Upper lobe of right lung (tissue), 1 donor: ENCODE data around the gene MYO7A. TPM values are rescaled to one million over a fixed set of nuclear protein-coding genes. Genes with fewer than 3 reads are reported as not detected.

Experiments used
- ATAC-seq: fragments of 200-7000 bp; cut with Tn5 transposase; one replicate; pipeline ENCODE4 v1.9.1; 2020; ENCODE audit warnings: mild to moderate bottlenecking, moderate library complexity
- DNase-seq: peaks from one replicate; pipeline ENCODE4 v3.0.0-alpha.2; 2020
- H3K27ac ChIP-seq: fragments of 200-600 bp; one replicate; pipeline ENCODE4 v1.8.0; 2022
- H3K27me3 ChIP-seq: fragments of 200-600 bp; one replicate; pipeline ENCODE4 v1.8.0; 2022; ENCODE audit warnings: mild to moderate bottlenecking
- H3K36me3 ChIP-seq: fragments of 200-600 bp; one replicate; pipeline ENCODE4 v1.8.0; 2022
- H3K4me1 ChIP-seq: fragments of 200-600 bp; one replicate; pipeline ENCODE4 v1.8.0; 2022
- H3K4me3 ChIP-seq: fragments of 200-600 bp; one replicate; pipeline ENCODE4 v1.8.0; 2022; ENCODE audit warnings: mild to moderate bottlenecking
- H3K9me3 ChIP-seq: fragments of 200-600 bp; one replicate; pipeline ENCODE4 v1.8.0; 2022
- intact Hi-C: fragments of 100-400 bp; cut with DNase I; formaldehyde crosslinking; loops from one replicate; pipeline ENCODE4 v1.11.0; 2022
- total RNA-seq: library from RNA; stranded (reverse); fragmentation: NEBNext Ultra II Directional; extraction: Animal tissue kit (Norgen Biotek cat#: 25700); gene quantifications from one replicate; pipeline ENCODE4 v1.2.1, GENCODE V29; 2021
- TF ChIP-seq, protein P1 (sequence below): fragments of 200-600 bp; IDR thresholded peaks from one replicate; pipeline ENCODE4 v1.8.0; 2022; ENCODE audit warnings: antibody characterized with exemption
- donor health status: DM: no; HTN: yes; CAD: no; lungs with severe emphysema.

MYO7A gene
- total RNA-seq, 1 donor from 2014 or later, result 3.6 TPM

DNA sequence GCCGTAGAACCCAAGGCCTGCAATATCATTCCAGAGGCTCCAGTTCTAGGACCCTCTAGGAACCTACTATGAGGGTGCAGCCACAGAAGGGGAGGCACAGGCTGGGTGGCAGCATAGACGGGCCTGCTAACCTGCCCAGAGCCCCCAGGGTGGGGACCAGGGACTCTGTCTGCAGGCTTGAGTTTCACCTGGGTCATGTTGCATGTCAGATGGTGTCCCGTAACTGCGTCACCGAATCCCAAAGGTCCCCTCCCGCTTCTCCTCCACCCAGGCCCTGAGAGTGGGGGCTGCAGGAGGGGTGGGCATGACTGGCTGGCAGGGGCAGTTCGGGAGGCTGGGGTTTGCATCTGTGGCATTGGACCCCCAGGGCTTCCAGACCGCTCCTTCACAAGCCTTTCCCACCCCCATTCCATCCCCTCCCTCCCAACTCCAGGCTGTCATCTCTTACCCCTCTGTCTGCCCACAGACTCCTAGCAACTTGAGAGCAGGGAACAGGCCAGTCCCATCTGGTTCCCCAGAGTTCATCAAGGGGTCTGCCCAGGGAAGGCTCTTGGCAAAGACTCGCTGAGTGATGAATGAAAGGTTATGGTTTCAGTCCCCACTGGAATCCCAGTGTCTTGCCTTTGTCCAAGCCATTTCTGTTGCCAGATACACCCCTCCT lies 16.3 kb downstream of the MYO7A start:
- DNase-seq (no peak), ATAC-seq (no peak)
- peaks cover 16% of the 10 kb centered on the region for H3K4me1 ChIP-seq
- H3K36me3 ChIP-seq, result no peaks in the 10 kb centered on the region
- no peak overlapping the region for H3K27ac ChIP-seq
- H3K27me3 ChIP-seq, result no peaks in the 10 kb centered on the region
- no peak overlapping the region for H3K4me3 ChIP-seq
- TF ChIP-seq, protein P1, sequence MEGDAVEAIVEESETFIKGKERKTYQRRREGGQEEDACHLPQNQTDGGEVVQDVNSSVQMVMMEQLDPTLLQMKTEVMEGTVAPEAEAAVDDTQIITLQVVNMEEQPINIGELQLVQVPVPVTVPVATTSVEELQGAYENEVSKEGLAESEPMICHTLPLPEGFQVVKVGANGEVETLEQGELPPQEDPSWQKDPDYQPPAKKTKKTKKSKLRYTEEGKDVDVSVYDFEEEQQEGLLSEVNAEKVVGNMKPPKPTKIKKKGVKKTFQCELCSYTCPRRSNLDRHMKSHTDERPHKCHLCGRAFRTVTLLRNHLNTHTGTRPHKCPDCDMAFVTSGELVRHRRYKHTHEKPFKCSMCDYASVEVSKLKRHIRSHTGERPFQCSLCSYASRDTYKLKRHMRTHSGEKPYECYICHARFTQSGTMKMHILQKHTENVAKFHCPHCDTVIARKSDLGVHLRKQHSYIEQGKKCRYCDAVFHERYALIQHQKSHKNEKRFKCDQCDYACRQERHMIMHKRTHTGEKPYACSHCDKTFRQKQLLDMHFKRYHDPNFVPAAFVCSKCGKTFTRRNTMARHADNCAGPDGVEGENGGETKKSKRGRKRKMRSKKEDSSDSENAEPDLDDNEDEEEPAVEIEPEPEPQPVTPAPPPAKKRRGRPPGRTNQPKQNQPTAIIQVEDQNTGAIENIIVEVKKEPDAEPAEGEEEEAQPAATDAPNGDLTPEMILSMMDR, result no peak
- no peaks in the 10 kb centered on the region for H3K9me3 ChIP-seq
- intact Hi-C loops, result no loop called here

DNA sequence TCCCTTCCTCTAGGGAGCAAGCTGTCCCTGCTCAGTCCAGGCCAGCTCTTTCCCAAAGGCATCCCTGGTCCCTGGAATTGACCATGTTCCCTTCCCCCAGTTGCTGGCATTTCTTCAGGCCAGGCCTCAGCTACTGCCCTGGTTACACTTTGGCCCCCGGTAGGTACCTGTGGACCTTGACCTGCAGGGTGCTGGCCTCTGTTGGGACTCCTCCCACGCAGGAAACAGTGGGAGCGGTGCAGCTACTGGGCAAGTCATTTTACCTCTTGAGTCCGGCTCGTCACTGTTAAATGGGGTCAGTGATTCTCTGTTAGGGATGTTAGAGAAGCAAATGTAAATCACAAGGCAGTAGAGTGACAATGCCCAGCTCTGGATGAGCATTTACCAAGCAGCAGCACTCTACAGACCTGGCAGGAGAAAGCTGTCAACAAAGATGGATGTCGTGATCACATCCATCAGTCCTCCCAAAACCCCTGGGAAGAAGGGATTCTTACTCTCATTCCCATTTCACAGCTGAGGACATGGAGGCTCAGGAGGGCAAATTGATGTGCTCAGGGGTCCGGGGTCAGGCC lies 16.9 kb downstream of the MYO7A start:
- ATAC-seq (no peak), DNase-seq (no peak)
- peaks cover 14% of the 10 kb centered on the region for H3K4me1 ChIP-seq
- H3K27ac ChIP-seq, result no peak overlapping the region
- intact Hi-C loops, result no loop called here
- TF ChIP-seq, protein P1, result no peak
- no peaks in the 10 kb centered on the region for H3K27me3 ChIP-seq
- no peaks in the 10 kb centered on the region for H3K36me3 ChIP-seq
- no peaks in the 10 kb centered on the region for H3K9me3 ChIP-seq
- no peak overlapping the region for H3K4me3 ChIP-seq

DNA sequence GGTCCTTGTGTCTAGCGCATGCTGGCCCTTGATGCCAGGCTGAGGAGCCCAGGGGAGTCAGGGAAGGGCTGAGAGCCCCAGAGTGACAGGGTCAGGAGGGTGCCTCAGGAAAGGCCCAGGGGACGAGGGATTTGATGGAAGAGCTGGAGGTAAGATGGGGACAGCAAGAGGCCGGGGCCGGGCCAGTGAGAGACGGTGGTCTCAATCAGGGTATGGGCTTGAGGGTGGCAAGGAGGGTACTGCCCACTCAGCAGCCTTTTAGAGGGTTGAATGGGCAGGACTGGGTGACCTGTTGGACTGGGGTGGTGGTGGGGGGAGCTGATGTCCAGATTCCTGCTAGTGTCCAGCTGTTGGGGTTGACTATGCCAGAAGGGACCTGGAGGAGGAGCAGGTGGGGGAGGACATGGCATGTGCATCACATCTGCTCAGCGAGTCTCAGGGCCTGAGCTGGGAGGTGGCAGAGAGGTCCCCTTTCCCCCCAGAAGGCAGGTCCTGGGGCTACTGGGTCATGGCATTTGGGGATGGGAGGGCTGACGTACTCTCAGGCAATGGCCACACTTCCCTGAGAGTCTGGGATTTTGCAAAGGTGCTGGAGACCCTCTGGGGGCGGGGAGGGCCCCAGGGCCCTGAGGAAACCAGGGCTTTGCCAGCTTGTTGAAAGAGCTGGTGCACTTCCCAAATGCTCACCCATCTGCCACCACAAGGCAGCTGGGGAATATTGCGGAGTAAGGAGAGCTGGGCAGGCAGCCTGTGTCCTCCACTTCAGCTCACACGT lies 18.4 kb downstream of the MYO7A start:
- TF ChIP-seq, protein P1, result no peak

DNA sequence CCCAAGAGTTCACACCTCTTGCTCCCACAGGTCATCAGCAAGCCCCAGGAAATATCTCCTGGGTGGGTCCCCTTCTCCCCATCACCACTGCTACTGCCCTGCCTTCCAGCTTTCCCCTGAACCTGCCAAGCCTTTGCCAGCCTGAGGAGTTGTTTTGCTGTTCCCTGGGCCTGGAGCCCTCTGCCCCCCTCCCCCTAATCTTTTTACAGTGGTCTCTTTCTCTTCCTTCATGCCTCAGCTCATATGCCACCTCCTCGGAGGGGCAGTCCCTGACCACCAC lies 18.9 kb downstream of the MYO7A start:
- DNase-seq (no peak), ATAC-seq (no peak)
- no peak overlapping the region for H3K27ac ChIP-seq
- no peaks in the 10 kb centered on the region for H3K36me3 ChIP-seq
- H3K4me1 ChIP-seq, result peaks cover 6% of the 10 kb centered on the region
- H3K27me3 ChIP-seq, result peaks cover 4% of the 10 kb centered on the region
- H3K9me3 ChIP-seq, result no peaks in the 10 kb centered on the region
- H3K4me3 ChIP-seq, result no peak overlapping the region
- intact Hi-C loops, result no loop called here
- TF ChIP-seq, protein P1, result no peak

More for the DNA sequence above, 18.4 kb downstream of the MYO7A start:
- no peak for ATAC-seq
- peaks cover 4% of the 10 kb centered on the region for H3K27me3 ChIP-seq
- H3K4me1 ChIP-seq, result peaks cover 6% of the 10 kb centered on the region
- DNase-seq, result no peak
- H3K9me3 ChIP-seq, result no peaks in the 10 kb centered on the region
- intact Hi-C loops, result no loop called here
- no peak overlapping the region for H3K4me3 ChIP-seq
- H3K27ac ChIP-seq, result no peak overlapping the region
- H3K36me3 ChIP-seq, result no peaks in the 10 kb centered on the region

DNA sequence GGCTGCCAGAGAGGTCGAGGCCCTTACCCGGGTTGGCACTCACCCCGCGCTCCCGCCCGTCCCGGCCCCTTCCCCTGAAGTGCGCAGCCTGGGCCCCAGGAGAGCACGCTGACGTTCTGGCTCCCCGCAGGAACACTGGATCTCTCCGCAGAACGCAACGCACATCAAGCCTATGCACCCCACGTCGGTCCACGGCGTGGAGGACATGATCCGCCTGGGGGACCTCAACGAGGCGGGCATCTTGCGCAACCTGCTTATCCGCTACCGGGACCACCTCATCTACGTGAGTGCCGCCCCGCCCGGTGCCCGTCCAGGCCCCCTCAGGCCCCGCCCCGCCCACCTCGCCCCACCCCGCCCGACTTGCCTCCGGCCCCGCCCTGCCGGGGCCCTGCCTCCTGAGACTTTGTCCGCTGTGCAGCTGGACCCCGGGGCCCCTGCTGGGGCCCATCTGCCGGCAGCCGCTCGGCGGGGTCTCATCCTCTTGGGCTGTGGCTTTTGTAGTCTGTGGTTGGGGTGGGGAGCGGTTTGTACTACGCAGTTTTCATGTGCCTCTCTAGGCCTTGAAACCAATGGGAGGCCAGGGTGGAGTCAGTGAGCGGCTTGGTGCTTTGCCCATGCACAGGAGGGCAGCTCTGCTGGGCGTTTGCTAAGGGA lies 19.7 kb downstream of the MYO7A start:
- ATAC-seq (peak; percentile 32), DNase-seq (no peak)
- TF ChIP-seq, protein P1, result no peak
- intact Hi-C loops, result no loop called here
- H3K4me1 ChIP-seq, result peaks cover 6% of the 10 kb centered on the region
- H3K36me3 ChIP-seq, result no peaks in the 10 kb centered on the region
- peak overlapping the region; percentile 29 for H3K4me3 ChIP-seq
- peaks cover 4% of the 10 kb centered on the region for H3K27me3 ChIP-seq
- H3K27ac ChIP-seq, result no peak overlapping the region
- no peaks in the 10 kb centered on the region for H3K9me3 ChIP-seq
